ENCODE results near the gene HOXC4.
"Not testable (repeated sequence)": the region's sequence is repeated elsewhere in the genome, so short reads cannot be mapped to it uniquely, and the experiment has no call there.

HOXC4 gene

DNA sequence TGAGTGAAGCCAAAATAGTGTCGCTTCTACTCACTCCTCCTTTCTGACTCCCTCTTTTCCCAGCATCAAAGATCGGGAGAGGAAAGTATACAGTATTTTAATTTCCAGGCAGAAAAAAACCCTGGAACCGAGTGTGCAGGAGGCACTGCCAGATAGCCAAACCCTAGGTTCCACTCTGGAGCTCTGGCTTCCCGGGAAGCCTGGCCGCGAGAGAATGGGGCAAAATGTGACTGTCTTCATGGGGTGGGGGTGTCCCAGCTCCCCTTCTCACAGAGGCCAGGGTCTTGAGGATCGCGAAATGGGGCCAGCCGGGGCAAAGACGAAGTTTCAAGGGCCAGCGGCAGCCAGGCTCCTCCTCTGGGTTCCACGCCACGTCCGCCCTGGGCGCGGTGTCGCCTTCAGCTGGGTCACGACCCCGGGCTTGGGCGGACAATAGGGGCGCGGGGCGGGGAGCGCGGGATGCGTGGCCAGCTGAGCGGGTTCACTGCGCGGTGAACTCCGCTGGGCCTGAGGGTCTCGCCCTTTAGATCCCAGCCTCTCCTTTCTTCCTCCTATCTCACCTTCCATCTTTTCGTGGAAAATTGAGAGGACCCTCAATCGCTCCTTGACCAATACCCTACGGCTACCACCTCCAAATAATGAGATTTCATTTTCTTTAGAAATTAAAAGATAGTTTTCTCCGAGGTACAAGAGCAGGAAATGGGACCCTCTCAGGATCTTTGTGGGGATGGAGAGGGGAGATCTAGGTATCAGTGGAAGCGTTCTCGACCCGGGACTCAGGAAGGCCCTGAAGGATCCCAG, 6.7 kb downstream of the HOXC4 start:
- DNase-seq: no peak

DNA sequence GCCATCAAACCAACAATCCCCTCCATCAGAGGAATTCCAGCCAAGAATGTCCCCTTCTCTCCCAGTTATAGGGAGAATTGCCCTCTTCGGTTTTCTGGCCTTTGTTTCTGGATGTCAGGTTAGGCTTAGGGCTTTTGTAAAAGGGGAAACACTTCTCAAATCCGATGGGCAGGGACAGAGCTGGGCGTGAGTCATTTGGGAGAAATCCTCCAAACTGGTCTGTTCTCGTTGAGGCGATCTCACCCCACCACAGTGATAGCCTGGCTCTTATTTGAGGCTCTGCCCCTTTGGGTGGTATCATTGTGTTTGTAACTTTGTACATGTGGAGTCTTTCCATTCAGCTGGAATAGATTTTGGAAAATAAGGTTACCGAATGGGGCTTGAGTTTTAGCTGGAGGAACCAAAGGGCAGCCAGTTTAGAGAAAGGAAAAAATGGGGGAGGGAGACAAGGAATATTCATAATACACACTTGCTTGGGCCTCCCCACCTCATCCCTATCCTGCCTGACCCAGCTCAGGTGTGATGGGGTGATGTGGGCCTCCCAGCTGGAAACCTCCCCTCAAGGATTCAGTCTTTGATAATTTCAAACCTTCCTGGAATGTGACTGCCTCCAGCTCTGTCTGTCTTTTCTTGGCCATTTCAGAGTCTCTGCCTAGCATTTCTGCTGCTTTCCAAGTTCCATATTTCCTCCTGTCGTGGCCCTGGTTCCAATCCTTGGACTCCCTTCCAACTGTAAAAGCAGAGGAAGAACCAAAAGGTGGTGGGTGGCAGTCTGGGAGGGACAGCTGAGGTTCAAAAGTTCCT, 7.5 kb downstream of the HOXC4 start:
- no peak for DNase-seq

DNA sequence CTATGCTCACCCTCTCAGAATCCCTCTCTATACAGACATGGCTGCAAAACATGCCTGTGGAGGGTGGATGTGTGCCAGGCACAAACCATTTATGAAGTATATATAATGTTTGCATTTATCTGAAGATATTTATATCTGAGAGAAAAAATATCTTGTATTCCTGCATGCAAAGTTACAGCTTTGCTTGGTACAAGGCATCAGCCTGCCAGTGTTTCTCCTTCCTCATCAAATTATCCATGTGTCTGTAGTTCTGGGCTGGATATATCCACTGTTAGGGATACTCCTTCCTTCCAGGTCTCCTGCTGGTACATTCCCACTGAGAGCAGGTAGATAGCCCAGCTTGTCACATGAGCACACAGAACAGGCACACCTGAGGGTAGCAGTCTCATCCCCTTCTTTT, 12.0 kb downstream of the HOXC4 start:
- DNase-seq: no peak

- DNase-seq: no peak
These were observed 12.8 kb downstream of the HOXC4 start for GRCh38 chr12:54066408-54066807.

DNA sequence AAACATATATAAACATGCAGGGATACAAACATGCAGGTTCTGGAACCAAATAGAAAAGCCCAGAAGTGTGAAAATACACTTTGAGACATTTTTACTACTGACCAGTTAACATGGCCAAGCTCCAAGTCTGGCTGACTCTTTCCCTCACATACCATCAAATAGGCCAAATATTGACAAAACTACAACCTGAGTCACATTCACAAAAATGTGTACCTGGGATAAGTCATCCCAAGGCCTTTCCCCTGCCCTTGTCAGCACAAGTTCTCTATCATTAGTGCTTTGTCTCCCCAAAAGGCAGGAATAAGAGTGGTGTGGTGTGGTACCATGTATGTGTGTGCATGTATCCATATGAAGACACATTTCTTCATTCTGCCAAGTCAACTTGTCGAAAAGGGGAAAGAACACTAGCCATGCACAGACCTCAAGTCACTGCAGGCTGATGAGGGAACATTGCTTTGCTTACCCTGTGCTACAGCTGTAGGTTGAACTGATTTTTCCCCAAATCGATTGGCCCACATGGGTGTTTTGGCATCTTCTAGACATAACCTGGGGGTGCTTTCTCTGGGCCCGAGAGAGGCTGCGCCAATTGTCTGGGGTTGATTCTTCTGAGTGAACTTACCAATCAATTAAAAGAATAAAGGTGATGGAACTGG, 14.9 kb downstream of the HOXC4 start:
- no peak for DNase-seq

GRCh38 chr12:54071942-54072341, 18.3 kb downstream of the HOXC4 start:
- DNase-seq: no peak

- DNase-seq: no peak
These were observed 20.7 kb downstream of the HOXC4 start for GRCh38 chr12:54074308-54074707.

DNA sequence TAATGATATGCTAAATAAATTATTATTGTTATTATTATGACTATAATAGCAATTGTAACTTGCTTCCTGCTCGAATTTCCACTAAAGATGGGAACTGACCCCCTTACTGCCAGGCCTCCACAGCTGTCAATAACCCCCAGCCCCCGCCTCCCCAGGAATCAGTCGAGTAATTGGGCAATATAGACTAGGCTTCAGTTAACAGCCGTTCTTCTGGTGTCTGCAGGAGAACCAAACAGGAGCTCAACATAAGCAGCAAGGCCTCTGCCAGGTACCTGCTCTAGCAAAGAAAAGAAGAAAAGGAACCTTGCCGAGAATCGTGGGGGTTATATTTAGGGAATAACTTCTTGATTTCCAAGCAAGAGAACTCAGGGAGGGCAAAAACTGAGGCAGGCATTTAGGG, 21.8 kb downstream of the HOXC4 start:
- DNase-seq: no peak

DNA sequence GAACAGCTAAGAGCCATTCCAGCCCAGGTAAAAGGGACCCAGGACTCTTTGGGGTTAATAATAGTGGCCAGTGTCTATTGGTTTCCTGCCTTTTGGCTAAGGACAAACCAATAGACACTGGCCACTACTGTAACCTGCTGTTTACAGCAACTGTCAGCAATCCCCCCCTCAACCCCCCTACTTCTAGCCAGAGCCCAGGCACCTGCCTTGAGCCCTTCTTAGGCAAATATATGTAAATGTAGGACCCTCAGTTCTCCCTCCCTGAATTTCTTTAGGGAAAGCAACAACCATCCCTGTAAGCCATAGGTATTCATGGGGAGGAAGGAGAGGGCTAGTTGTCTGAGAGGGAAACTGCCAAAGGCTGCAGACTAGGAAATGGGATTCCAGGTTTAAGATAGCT, 22.3 kb downstream of the HOXC4 start:
- DNase-seq: no peak

- not testable (repeated sequence) for DNase-seq
These were observed 24.2 kb downstream of the HOXC4 start for GRCh38 chr12:54077843-54078242.

DNA sequence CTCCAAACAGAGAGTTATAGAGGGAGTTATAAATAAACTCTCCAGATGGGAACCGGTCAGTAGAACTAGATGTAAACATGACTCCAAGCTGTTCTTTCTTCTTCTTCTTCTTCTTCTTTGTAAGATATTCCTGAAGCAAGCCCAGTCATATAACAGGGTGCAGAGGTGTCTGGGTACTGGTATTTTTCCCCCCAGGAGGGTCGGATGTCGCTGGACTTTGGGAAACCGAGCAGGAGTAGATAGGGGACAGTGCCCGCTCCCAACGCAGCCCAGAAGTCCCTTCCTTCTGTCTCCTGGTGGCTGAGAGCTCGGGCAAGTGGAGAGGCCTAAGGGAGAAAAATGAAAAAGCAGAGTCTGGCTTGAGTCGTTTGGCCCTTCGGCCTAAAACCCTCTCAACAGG, 25.5 kb downstream of the HOXC4 start:
- DNase-seq: not testable (repeated sequence)

GRCh38 chr12:54080008-54080924, 26.6 kb downstream of the HOXC4 start:
- DNase-seq: not testable (repeated sequence)

- DNase-seq: peak; percentile 31
These were observed 27.4 kb downstream of the HOXC4 start for GRCh38 chr12:54081053-54081514.

GRCh38 chr12:54081581-54082396, 28.2 kb downstream of the HOXC4 start:
- DNase-seq: not testable (repeated sequence)

GRCh38 chr12:54082397-54082892, 28.8 kb downstream of the HOXC4 start:
- peak; percentile 32 for DNase-seq

- not testable (repeated sequence) for DNase-seq
These were observed 34.4 kb downstream of the HOXC4 start for GRCh38 chr12:54088011-54088410.

DNA sequence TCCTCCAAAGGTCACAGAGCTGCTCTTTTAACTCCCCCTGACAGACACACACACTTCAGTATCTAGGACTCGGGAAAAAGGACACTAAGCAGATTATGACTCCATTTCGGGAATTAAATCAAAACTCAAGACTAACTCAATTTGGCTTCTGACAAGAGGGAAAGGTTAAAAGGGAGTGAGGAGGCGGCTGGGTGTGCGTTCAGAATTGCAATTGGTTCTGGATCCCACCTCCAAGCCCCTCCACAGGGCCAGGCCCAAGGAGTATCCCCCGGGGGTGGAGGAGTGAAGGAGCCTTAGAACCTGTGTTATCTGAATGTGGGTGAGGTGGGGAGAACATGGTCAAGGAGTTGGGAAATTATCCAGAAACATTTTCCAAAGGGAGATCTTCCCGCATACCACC, 35.8 kb downstream of the HOXC4 start:
- DNase-seq: not testable (repeated sequence)

DNA sequence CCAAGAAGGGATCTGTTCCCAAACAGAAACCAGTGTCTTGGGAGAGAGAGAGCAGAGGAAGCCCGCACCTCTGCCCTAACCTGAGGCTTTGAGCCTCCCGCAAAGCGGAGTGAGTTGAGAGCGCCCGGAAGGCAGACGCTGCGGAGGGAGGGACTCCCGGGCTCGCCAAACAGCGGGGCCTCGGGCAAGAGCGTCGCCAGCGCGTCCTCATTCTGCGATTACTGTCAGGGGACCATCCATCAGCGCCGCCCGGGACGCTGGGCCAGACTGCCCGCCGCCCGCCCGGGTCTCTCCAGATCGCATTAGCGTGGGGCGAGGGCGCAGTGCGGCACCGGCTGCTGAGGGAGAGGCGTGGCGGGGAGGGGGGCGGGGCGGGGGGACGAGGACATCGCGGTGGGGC, 36.7 kb downstream of the HOXC4 start:
- DNase-seq: not testable (repeated sequence)

DNA sequence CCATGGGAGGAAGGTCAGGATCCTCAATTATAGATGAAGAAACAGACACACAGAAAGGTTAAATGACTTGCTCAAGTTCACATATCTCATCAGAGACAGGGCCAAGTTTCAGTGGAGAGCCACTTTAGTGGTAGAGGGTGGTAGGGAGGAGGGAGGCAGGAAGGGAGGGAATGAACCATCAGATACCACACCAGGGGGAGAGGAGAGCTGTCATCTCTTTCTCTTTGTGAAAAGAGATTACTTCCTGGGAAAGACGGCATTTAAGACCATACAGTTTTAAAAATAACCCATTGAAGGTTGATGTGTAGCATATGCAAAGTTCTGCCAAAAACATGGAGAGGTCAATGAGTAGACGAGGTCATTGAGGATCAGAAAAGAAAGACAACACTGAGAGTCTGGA, 39.3 kb downstream of the HOXC4 start:
- not testable (repeated sequence) for DNase-seq

- not testable (repeated sequence) for DNase-seq
These were observed 42.3 kb downstream of the HOXC4 start for GRCh38 chr12:54095928-54096327.

DNA sequence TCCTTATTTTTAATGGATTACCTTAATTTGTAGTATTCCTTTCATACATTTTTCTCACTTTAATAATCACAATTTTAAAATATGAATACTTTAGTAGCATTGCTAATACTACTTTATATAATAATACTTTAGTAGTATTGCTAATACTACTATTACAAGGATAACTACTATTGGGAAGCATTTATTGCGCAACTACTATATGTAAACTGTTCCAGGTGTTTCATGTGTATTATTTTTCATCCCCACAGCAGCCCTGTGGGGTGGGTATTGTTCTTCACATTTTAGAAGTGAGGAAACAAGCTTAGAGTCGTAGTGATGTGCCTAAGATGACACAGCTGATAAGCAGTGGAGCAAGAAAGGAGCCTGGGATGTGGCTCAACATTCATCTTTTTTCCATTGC, 45.0 kb downstream of the HOXC4 start:
- not testable (repeated sequence) for DNase-seq
